Gastroesophageal sphincter (tissue), 3 donors: ENCODE results near the gene LARGE1.

ENCODE experiments used
- POLR2A ChIP-seq, 2 donors: fragments of 450-650 bp; IDR thresholded peaks; one replicate each; pipeline ENCODE4 v1.6.1; 2017; ENCODE audit warnings: antibody characterized with exemption in 2 of 2, mild to moderate bottlenecking in 2 of 2, moderate library complexity in 1 of 2
- TF ChIP-seq, protein P1 (sequence below), 4 experiments: fragments of 200-600 bp in 2 of 4; fragments of 450-650 bp in 2 of 4; sonication (generic) in 1 of 4; IDR thresholded peaks; one replicate each; pipeline ENCODE4 v1.5.1; 2017 to 2019; ENCODE audit warnings: antibody characterized with exemption in 4 of 4, mild to moderate bottlenecking in 2 of 4, moderate library complexity in 2 of 4

DNA sequence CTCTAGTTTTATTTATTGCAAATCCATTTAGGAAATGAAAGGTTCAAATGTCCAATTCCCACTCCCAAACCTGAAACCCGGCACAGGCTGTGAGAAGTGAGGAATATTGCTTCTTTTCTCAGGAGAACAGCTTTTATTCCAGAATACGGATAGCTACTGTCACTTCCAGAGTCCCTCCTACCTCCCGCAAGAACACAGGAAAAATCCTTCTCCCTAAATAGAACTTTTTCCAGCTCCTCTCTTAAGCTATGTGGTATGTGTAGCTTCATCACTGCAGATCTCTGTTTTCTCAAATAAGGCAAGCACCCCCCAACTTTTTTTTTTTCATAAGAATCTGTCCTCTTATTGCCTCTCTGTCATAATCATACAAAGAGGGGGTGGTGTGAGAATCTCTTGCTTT lies 126.8 kb downstream of the LARGE1 start:
- TF ChIP-seq, protein P1, sequence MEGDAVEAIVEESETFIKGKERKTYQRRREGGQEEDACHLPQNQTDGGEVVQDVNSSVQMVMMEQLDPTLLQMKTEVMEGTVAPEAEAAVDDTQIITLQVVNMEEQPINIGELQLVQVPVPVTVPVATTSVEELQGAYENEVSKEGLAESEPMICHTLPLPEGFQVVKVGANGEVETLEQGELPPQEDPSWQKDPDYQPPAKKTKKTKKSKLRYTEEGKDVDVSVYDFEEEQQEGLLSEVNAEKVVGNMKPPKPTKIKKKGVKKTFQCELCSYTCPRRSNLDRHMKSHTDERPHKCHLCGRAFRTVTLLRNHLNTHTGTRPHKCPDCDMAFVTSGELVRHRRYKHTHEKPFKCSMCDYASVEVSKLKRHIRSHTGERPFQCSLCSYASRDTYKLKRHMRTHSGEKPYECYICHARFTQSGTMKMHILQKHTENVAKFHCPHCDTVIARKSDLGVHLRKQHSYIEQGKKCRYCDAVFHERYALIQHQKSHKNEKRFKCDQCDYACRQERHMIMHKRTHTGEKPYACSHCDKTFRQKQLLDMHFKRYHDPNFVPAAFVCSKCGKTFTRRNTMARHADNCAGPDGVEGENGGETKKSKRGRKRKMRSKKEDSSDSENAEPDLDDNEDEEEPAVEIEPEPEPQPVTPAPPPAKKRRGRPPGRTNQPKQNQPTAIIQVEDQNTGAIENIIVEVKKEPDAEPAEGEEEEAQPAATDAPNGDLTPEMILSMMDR (IDR thresholded peaks at IDR 0.05): no peak
- TF ChIP-seq POLR2A (IDR thresholded peaks at IDR 0.05): no peak
